ENCODE measurements around the gene MAP1LC3B2.
A peak's percentile ranks its signal among the peaks of the same experiment; 100 is the strongest.

The MAP1LC3B2 gene

DNA sequence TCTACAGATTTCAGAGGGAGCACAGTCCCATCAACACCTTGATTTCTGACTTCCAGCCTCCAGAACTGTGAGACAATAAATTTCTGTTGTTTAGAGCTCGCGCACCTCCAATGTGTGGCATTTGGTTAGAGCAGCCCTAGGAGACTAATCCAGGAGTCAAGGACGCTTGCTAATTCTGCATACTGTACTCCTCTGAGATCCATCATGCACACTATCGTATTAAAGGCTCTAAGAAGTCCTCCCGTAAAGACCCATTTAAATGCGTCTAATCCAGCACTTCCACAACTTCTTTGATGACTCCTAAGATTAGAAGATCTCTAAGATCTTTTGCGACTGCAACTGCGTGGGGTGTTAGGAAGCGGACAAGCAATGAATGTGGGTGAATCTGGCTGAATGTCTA is 30.4 kb downstream of the MAP1LC3B2 start:
- Histone ChIP-seq H3K4me3 (no peak overlapping the region), H3K27ac (no peak overlapping the region)

DNA sequence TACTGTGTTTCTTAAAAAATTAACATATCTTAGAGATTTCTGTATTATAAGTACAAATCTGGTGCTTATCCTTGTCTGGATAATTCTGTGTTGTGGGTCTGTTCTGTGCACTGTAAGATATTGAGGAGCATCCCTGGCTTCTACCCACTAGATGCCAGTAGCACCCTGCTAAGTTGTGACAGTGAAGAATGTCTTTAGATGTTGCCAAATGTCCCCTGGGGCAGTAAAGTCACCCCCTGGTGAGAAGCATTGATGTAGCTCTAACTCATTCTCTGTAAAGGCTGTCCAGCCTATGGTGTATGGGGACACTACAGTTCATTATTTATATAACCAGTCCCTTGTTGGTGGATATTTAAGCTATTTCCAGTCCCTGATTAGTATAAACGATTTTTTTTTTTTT is 31.4 kb downstream of the MAP1LC3B2 start:
- no peak overlapping the region for H3K4me3 ChIP-seq
- no peak overlapping the region for H3K27ac ChIP-seq

DNA sequence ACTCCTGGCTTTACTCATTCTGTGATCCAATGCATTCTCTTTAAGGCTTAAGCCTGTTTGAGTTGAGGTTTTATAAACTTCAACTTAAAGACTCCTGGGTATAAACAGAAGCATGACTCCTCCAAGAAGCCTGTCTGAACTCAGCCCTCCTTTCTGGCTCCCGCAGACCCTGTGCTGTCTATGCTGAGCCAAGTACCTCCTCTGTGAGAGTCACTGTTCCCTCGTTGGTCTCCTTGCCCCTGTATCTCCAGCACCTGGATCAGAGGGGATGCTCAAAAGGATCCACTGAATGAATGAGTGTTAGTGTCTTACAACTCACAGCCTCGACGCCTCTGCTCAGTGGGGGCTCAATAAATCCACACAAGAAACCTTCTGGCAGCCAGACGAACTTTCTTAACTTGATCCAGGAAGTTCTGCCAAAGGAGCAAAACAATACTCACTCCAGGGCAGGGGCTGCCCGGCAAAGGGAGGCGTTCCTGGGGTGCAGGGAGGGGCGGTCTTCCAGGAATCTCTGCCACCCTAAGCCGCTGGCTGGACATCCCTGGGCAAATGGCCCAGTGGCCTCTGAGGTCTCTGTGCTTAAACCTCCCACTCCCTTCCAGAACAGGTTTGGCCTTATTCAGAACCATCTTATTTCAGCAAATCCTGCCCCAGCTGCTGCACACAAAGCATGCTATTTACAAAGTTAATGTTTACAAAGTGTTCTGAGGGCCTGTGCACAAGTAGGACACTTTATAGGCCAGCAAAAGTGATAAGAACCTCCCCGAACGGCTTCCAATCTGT is 32.9 kb downstream of the MAP1LC3B2 start:
- H3K27ac ChIP-seq, result peak overlapping the region in 18 of 21 experiments; percentile 6 to 81 (median 50)

DNA sequence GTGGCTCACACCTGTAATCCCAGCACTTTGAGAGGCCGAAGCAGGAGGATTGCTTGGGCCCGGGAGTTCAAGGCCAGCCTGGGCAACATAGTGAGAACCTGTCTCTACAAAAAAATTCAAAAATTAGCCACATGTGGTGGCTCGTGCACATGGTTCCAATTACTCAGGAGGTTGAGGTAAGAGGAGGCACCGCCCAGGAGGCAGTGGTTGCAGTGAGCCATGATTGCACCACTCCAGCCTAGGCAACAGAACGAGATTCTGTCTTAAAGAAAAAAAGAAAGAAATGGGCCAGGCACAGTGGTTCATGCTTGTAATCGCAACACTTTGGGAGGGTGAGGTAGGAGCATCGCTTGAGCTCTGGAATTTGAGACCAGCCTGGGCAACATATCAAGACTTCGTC is 33.5 kb downstream of the MAP1LC3B2 start:
- peak overlapping the region in 15 of 21 experiments; percentile 11 to 81 (median 57) for H3K27ac ChIP-seq
- H3K4me3 ChIP-seq, result no peak overlapping the region

More for the DNA sequence above, 32.9 kb downstream of the MAP1LC3B2 start:
- no peak overlapping the region for H3K4me3 ChIP-seq

DNA sequence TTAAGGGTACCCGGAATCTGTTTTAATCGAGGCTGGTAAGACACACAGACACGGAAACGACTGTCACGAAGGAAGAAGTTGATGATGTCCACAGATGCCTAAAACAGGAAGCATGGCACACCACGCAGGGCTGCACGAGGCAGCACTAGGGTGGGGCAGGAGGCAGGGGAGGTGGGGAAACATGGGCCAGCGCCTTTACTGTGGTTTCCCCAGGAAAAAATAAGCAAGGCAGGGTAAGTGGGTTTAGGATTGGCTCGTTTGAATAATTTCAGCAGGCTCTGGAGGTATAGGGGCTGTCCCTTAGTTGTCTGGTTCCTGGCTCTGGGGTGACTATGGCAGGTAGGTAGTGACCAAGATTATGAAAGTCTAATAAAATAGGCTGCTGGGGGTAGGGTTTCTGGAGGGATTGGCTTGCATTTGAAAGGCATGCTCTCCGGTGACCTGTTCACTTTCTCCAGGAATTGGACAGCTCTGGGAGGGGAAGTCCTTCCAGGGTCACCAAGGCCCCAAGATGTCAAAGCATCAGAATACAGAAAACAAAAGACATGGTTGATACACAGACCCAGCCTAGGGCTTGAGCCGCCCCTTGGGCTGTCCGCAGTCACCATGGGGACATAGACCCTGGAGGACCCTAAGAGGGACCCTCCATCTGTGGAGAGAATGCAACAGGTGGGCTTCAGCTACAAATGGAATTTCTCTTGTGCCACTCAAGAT is 35.3 kb downstream of the MAP1LC3B2 start:
- Histone ChIP-seq H3K27ac (peak overlapping the region in 7 of 21 experiments; percentile 5 to 50 (median 28)), H3K4me3 (no peak overlapping the region)

DNA sequence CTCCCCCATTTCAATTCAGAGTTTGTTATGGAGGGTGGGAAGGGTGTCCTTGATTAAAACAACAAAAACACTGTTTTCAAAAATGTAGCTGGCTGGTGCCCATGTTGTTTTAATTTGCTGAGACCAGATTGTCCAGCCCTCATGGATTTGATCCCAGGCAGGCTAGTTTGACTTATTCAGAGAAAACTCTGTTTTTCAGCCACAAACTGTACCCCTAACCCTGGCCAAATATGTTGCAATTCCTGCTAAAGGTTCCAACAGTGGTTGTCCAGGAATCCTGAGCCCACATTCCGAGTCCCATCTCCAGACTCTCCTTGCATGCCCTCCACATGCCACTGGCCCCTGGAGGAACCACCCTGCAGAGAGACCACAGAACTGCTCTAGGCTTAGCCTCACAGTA is 36.0 kb downstream of the MAP1LC3B2 start:
- peak overlapping the region in 1 of 21 experiments; percentile 50 for H3K27ac ChIP-seq

DNA sequence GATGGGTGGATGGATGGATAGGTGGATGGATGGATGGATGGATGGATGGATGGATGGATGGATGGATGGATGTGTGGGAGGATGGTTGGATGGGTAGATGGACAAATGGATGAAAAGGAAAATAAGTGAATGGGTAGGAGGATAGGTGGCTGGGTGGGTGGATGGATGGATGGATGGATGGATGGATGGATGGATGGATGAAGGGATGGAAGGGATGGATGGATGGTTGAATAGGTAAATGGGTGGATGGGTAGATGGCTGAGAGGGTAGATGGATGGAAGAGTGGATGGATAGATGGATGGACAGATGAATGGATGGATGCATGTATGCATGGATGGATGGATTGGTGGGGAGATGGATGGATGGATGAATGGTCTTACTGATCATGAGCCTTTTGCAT is 36.5 kb downstream of the MAP1LC3B2 start:
- Histone ChIP-seq H3K27ac (no peak overlapping the region), H3K4me3 (no peak overlapping the region)

More for the DNA sequence above, 36.0 kb downstream of the MAP1LC3B2 start:
- H3K4me3 ChIP-seq, result no peak overlapping the region

DNA sequence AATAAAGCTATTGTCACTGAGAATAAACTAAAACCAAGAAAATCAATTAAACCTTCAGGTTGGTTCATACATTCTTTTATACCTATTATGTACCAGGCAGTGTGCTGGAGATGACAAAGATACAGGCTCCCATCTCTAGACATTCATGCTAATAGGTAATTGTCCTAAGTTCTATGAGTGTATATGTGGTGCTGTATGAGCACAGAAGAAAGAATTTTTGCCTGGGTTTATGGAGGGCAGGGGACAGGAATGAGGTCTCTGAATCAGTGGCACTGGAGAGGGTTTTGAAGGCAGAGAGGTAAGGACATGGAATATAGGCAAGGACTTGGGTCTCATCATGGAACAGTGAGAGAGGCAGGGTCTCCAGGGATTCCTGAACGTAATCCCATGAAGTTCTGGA is 38.7 kb downstream of the MAP1LC3B2 start:
- H3K27ac ChIP-seq, result peak overlapping the region in 7 of 21 experiments; percentile 7 to 85 (median 45)

DNA sequence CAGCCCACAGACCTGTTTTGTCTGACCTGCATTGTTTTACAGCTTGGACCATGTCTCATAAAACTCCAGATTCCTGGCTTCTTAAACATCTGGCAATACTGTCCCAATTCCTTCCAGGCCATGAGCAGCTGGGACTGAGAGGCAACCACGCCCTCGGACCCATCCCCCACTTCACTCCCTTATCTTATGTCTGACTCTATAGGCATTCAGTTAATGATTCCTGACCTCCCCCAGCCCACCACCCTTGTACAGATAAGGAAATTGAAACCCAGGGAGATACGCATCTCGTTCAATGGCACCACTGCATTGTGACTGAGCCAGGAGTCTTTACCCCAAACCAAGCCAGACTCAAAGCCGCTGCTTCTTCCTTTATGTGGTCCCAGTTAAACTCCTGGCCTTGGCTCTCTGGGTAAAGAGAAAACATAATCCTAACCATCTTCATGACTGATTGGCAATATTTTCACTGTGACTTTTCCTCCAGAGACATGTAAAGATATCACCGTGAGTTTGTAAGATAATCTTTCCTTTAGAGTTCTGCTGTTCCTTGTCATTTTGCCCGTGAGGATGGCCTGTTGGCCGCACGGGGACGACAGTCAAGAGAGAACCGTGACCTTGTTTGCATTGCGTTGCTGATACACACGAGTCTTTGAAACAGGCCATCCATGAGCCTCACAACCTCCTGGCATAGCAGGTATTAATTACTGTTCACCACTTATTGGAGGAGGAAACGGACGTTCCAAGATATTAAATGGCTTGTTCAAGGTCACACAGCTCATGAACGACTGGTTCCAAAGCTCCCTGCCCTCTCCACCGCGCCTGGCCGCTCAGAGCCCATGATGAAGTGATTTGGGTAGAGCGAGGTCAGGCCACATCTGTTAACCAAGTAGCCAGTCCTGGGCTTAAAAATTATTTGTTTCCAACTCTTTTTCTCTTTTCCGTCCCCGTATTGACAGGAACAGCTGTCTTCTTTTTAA is 39.4 kb downstream of the MAP1LC3B2 start:
- H3K27ac ChIP-seq, result peak overlapping the region in 18 of 21 experiments; percentile 27 to 85 (median 64)
- no peak overlapping the region for H3K4me3 ChIP-seq

More for the DNA sequence above, 38.7 kb downstream of the MAP1LC3B2 start:
- no peak overlapping the region for H3K4me3 ChIP-seq

DNA sequence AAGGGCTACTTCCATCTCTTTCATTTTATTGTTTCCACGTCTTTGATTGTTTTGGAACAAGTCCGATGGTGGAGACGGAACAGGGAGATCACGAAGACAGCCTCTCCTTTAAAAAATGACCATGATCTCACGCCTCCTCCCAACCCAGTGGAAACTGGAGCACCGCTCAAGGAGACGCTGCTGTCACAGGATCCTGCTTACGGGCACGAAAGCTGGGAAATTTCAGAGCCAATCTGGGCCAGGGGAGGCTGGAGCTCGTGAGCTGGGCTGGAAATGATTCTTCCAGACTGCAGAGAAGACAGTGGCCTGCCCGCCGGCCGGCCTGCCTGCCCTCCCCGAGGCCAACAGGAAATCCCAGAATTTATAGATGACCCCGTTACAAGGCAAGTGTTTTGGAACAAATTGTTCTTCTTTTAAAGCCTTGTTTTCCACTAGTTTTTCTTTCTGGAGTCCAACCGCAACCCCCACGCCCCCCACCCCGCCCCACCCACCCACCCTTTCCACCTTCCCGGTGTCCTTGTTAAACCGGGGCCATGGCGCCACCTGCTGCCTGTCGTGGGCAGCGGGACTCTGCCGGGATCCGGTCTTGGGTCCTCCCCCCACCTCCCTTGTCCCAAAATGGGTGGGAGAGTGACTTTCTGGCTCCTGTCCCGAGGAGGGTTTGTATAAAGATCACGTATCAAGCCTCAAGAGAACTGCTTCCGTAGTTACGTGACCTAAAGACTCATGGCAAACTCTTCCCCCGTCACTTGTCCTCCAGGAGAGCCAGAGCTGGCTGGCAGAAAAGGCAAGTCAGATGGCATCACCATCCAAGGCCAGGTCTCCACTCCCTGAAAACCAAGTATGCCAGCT is 40.3 kb downstream of the MAP1LC3B2 start:
- Histone ChIP-seq H3K27ac (peak overlapping the region in 18 of 21 experiments; percentile 31 to 85 (median 66)), H3K4me3 (peak overlapping the region in 4 of 7 experiments; percentile 2 to 23 (median 16))

DNA sequence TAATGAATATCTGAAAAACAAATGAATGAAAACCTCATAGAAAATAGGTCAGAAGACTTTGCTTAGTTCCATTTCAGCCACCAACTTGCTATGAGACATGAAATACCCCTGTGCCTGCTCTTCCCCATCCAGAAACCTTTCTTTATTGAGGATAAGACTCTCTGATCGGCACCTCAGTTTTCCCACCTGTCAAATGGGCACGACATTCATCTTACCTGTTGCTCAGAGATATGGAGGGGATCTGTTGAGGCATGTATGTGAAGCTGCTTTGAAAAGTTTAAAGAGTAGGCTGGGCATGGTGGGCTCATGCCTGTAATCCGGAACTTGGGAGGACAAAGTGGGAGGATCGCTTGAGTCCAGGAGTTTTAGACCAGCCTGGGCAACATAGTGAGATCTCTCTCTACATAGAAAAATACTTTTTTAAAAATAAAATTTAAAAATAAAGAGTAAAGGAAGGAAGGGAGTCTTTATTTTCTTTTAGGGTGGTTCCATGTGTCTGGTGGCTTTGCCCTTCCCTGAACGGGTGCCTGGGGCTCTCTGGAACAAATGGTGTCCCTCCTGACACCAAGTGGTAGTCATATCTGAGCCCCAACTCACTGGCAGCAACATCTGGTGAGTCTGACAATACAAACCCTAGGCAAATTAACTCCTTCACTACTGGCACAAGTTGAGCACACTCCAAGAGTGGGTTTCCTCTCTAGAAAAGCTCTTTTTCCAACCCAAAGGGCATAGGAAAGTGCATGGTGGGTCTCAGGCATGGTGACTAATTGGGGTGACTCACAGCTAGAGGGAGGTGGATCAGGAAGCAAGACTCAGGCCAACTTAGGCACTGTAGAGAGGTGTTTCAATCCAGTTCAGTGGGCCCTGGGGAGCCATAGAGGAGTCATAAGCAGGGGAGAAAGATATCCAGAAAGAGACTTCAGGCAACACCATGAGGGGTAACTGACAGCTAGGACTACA is 42.1 kb downstream of the MAP1LC3B2 start:
- no peak overlapping the region for H3K4me3 ChIP-seq
- H3K27ac ChIP-seq, result peak overlapping the region in 8 of 21 experiments; percentile 13 to 56 (median 38)

DNA sequence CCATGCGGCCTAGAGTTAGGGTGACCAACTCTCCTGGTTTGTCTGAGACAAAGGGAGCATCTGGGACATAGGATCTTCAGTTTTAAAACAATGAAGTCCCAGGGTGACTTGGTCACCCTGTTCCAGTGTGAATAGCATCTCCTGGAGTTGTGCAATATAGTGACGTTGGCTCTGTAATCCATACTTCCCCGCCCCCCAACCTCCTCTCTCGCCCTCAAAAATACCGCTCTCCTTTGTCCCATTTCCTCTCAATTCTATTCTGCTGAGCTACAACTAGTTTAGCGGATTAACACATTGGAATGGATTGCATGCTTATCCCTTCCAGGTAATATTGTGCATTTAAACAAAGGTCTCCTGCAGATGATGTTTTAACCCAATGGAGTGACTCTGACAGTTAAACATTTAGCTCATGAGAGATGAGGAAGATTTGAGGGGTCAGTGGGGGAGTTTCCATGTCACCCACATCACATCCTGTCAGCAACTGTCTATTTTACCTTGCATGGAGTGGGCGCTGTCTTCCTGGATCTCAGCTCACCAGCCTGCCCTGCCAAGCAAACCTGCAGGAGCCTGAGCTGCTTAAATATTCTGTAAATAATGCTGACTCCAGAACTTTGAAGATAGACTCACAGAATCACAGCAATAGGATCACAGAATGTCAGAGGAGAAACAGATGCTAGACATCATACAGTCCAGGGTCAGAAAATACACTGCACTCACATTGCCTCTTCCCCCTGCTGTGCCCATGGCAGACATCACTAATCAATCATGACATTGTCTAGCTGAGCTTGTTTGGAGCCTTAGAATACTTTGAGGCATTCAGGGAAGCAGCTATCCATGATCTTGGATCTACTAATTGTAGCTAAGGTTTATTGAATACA is 43.0 kb downstream of the MAP1LC3B2 start:
- H3K4me3 ChIP-seq, result no peak overlapping the region
- H3K27ac ChIP-seq, result peak overlapping the region in 8 of 21 experiments; percentile 13 to 56 (median 38)

DNA sequence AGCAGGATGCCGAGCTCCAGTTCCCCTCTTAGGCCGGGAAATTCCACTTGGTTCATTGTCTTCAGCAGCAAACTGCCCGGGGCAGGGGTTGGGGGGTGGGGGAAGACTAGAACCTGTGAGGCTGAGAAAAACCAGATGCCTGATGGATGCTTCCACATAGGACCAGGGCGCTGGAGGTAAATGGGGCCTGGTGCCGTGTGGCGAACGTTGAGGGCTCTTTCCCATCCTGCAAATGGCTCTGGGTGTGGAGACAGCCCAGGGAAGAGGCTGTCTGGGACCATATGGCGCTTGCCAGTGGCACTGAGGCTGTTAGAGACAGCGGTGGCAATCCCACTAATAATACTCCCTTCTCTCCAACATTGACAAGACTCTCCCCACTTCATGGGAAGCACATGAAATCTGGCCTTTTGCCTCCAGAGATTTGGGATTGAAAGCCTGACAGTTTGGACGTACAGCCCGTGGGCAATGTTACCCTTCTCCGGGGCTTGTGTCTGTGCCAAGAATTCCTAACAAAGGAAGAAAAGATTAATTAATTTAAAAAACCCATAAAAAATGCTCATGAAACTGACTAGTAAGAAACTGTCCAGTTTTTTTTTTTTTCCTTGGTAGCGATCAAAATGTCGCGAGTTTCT is 44.5 kb downstream of the MAP1LC3B2 start:
- peak overlapping the region in 4 of 21 experiments; percentile 12 to 34 (median 30) for H3K27ac ChIP-seq
- H3K4me3 ChIP-seq, result no peak overlapping the region

DNA sequence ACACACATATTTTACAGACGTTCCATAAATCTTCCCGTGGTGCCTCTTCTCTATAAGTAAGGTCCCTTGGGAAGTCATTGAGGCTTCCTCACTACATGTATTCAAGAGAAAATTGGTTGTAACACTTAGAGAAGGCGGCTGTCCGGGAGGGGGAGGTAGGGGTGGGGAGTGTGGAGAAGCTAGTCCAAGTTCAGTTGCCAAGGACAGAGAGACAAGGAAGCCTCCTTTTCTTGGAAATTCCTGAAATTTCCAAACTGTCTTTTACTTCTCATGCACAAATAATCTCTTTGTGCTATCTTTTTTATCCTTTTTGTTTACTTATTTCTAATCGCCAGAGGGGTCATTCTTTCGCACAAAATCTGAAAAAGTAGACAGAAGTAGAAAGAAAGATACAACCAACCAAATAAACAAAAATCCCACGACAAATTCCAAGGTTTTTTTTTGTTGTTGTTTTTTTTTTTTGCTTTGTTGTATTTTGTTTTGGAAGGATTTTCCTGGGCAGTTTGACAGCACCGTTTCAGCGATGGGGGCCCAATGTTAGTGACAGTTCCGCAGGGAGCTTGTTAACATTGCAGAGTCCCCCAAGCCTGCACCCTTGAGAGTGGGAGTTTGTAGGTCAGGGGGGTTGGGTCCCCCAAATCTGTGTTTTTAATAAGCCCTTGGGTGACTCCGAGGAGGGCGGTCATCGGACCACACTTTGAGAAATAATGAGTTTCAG is 45.2 kb downstream of the MAP1LC3B2 start:
- Histone ChIP-seq H3K4me3 (no peak overlapping the region), H3K27ac (peak overlapping the region in 4 of 21 experiments; percentile 24 to 34 (median 30))

DNA sequence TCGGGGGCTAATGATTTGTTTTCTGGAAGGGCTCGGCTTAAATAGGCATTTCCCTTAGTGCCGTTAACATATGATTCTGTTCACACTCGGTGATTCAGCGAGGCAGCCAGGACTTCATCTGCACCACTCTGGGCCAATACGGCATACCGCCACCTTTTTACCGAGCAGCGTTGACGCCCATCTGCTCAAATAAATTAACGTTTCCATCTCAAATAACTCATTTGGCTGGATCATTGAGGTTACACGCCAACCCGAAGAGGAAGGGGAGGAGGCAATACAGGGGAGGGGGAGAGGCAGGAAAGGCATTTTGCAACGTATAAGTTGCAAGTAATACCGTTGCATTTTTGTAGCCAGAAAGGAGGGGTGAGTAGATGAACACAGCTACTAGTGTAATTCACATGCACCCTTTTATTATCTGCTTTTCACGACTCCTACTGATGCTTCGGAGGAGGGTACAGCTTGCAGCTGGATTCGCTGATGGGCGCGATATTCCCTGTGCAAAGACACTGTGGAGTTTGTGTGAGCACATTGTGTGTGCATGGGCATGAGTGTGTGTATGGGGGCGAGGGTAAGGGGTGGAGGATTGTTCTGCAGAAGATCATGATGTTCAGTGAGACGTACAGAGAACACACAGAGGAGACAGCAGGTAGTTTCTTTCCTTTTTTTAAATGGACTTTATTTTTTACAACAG is 45.9 kb downstream of the MAP1LC3B2 start:
- no peak overlapping the region for H3K4me3 ChIP-seq
- H3K27ac ChIP-seq, result no peak overlapping the region

Measured in skin epidermis (tissue), 12 donors.